ENCODE data around the gene PHKA1.
"Not testable (repeated sequence)": the region's sequence is repeated elsewhere in the genome, so short reads cannot be mapped to it uniquely, and the experiment has no call there.

Gene PHKA1

GRCh38 chrX:72713599-72714477, at the start of gene PHKA1:
Gene PHKA1, minus strand, starts transcription at chrX:72714306. Its CDS starts 426 bp downstream, at chrX:72713880.
- H3K36me3 ChIP-seq (ENCODE audit: control insufficient read depth in 5 of 5, insufficient read depth in 5 of 5, low read length in 5 of 5); H3K9me3 ChIP-seq (ENCODE audit: control insufficient read depth in 5 of 5, low read length in 5 of 5); H3K27me3 ChIP-seq (ENCODE audit: control insufficient read depth in 5 of 5, insufficient read depth in 4 of 5, low read length in 5 of 5): not testable (repeated sequence)
- Histone ChIP-seq H3K4me1 (ENCODE audit: control insufficient read depth in 5 of 5, insufficient read depth in 5 of 5, low read length in 5 of 5) (peaks cover 0 to 12% (median 5%) of the 10 kb centered on the region in 5 donors), H3K4me3 (ENCODE audit: low read depth in 1 of 5, low read length in 5 of 5) (peak within 1 kb of the TSS; percentile 53 to 71 (median 65)), H3K9ac (ENCODE audit: low read length in 5 of 5) (peak within 1 kb of the TSS in 3 of 5 donors; percentile 58 to 59 (median 59)), H3K27ac (ENCODE audit: low read depth, low read length) (peak within 1 kb of the TSS; percentile 32)

GRCh38 chrX:72760454-72760853, 46.3 kb upstream of the PHKA1 start:
- H3K36me3 ChIP-seq (ENCODE audit: control insufficient read depth in 5 of 5, insufficient read depth in 5 of 5, low read length in 5 of 5); H3K4me3 ChIP-seq (ENCODE audit: low read depth in 1 of 5, low read length in 5 of 5); H3K27ac ChIP-seq (ENCODE audit: low read depth, low read length); H3K9ac ChIP-seq (ENCODE audit: low read length in 5 of 5); H3K4me1 ChIP-seq (ENCODE audit: control insufficient read depth in 5 of 5, insufficient read depth in 5 of 5, low read length in 5 of 5); H3K9me3 ChIP-seq (ENCODE audit: control insufficient read depth in 5 of 5, low read length in 5 of 5); H3K27me3 ChIP-seq (ENCODE audit: control insufficient read depth in 5 of 5, insufficient read depth in 4 of 5, low read length in 5 of 5): not testable (repeated sequence)

DNA sequence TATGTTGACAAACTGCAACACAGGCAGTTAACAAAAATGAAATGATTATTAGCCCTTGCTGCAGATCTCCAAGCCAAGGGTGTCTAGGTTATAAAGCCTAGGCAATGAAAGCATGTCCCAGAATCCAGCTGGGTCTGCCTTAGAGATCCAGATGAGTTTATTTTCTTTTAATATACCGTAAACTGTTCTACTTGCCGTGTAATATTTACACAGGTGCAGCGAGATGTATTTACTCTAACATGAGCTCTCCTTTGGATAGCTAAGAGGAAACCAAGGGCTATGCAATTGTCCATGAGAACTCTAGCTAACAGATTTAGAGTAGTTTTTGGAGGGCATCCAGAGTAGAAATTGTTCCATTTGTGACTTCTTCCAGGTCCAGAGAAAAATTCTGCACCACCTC, 34.4 kb upstream of the PHKA1 start:
- not testable (repeated sequence) for H3K9ac ChIP-seq (ENCODE audit: low read length in 5 of 5); H3K4me3 ChIP-seq (ENCODE audit: low read depth in 1 of 5, low read length in 5 of 5); H3K27me3 ChIP-seq (ENCODE audit: control insufficient read depth in 5 of 5, insufficient read depth in 4 of 5, low read length in 5 of 5); H3K4me1 ChIP-seq (ENCODE audit: control insufficient read depth in 5 of 5, insufficient read depth in 5 of 5, low read length in 5 of 5); H3K27ac ChIP-seq (ENCODE audit: low read depth, low read length); H3K36me3 ChIP-seq (ENCODE audit: control insufficient read depth in 5 of 5, insufficient read depth in 5 of 5, low read length in 5 of 5); H3K9me3 ChIP-seq (ENCODE audit: control insufficient read depth in 5 of 5, low read length in 5 of 5)

DNA sequence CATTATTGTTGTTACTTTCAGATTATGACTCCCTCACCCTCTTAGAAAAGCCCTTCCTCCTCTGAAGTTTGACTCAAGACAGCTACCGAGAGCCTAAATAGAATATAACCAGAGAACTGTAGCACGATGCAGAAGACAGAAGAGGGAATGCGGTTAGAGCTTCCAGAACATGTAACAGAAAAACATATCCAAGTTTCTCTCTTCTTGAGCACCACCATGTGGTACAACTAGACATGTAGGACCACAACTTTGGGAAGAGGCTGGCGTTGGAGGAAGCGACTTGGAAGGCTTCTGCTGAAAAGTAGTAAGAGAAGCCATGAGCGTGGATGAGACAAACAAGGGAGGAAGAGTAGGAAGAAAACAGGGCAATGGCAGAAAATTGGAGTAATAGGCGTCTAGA, 31.4 kb upstream of the PHKA1 start:
- not testable (repeated sequence) for H3K36me3 ChIP-seq (ENCODE audit: control insufficient read depth in 5 of 5, insufficient read depth in 5 of 5, low read length in 5 of 5); H3K4me1 ChIP-seq (ENCODE audit: control insufficient read depth in 5 of 5, insufficient read depth in 5 of 5, low read length in 5 of 5); H3K9ac ChIP-seq (ENCODE audit: low read length in 5 of 5); H3K27me3 ChIP-seq (ENCODE audit: control insufficient read depth in 5 of 5, insufficient read depth in 4 of 5, low read length in 5 of 5); H3K9me3 ChIP-seq (ENCODE audit: control insufficient read depth in 5 of 5, low read length in 5 of 5); H3K27ac ChIP-seq (ENCODE audit: low read depth, low read length); H3K4me3 ChIP-seq (ENCODE audit: low read depth in 1 of 5, low read length in 5 of 5)

DNA sequence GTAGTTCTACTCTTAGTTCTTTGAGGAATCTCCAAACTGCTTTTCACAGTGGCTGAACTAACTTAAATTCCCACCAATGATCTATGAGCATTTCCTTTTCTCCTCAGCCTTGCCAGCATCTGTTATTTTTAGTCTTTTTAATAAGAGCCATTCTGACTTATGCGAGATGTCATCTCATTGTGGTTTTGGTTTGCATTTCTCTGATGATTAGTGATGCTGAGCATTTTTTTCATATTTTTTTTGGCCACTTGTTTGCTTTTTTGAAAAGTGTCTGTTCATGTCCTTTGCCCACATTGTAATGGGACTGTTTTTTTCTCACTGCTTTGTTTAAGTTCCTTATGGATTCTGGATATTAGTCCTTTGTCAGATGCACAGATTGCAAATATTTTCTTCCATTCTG, 21.5 kb upstream of the PHKA1 start:
- Histone ChIP-seq H3K4me1 (ENCODE audit: control insufficient read depth in 5 of 5, insufficient read depth in 5 of 5, low read length in 5 of 5) (no peaks in the 10 kb centered on the region), H3K27me3 (ENCODE audit: control insufficient read depth in 5 of 5, insufficient read depth in 4 of 5, low read length in 5 of 5) (peaks cover 0 to 7% (median 0%) of the 10 kb centered on the region in 5 donors), H3K4me3 (ENCODE audit: low read depth in 1 of 5, low read length in 5 of 5) (no peak overlapping the region), H3K36me3 (ENCODE audit: control insufficient read depth in 5 of 5, insufficient read depth in 5 of 5, low read length in 5 of 5) (no peaks in the 10 kb centered on the region), H3K9me3 (ENCODE audit: control insufficient read depth in 5 of 5, low read length in 5 of 5) (peaks cover 0 to 13% (median 0%) of the 10 kb centered on the region in 5 donors), H3K27ac (ENCODE audit: low read depth, low read length) (no peak overlapping the region), H3K9ac (ENCODE audit: low read length in 5 of 5) (no peak overlapping the region)

DNA sequence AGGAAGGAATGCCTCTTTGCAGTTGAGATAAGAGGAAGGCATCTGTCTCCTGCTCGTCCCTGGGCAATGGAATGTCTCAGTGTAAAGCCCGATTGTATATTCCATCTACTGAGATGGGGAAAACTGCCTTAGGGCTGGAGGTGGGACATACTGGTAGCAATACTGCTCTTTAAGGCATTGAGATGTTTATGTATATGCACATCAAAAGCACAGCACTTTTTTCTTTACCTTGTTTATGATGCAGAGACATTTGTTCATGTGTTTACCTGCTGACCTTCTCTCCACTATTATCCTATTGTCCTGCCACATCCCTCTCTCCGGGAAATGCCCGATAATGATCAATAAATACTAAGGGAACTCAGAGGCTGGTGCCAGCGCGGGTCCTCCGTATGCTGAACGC, 19.5 kb upstream of the PHKA1 start:
- H3K9me3 ChIP-seq (ENCODE audit: control insufficient read depth in 5 of 5, low read length in 5 of 5) = peaks cover 0 to 13% (median 0%) of the 10 kb centered on the region in 5 donors
- H3K4me3 ChIP-seq (ENCODE audit: low read depth in 1 of 5, low read length in 5 of 5); H3K9ac ChIP-seq (ENCODE audit: low read length in 5 of 5); H3K27ac ChIP-seq (ENCODE audit: low read depth, low read length); H3K27me3 ChIP-seq (ENCODE audit: control insufficient read depth in 5 of 5, insufficient read depth in 4 of 5, low read length in 5 of 5); H3K36me3 ChIP-seq (ENCODE audit: control insufficient read depth in 5 of 5, insufficient read depth in 5 of 5, low read length in 5 of 5); H3K4me1 ChIP-seq (ENCODE audit: control insufficient read depth in 5 of 5, insufficient read depth in 5 of 5, low read length in 5 of 5): not testable (repeated sequence)

GRCh38 chrX:72727846-72728245, 13.7 kb upstream of the PHKA1 start:
- H3K27me3 ChIP-seq (ENCODE audit: control insufficient read depth in 5 of 5, insufficient read depth in 4 of 5, low read length in 5 of 5) = peaks cover 0 to 15% (median 3%) of the 10 kb centered on the region in 5 donors
- no peak overlapping the region for H3K27ac ChIP-seq (ENCODE audit: low read depth, low read length)
- H3K9ac ChIP-seq (ENCODE audit: low read length in 5 of 5) = no peak overlapping the region
- no peaks in the 10 kb centered on the region for H3K9me3 ChIP-seq (ENCODE audit: control insufficient read depth in 5 of 5, low read length in 5 of 5)
- H3K36me3 ChIP-seq (ENCODE audit: control insufficient read depth in 5 of 5, insufficient read depth in 5 of 5, low read length in 5 of 5) = no peaks in the 10 kb centered on the region
- H3K4me3 ChIP-seq (ENCODE audit: low read depth in 1 of 5, low read length in 5 of 5) = no peak overlapping the region
- no peaks in the 10 kb centered on the region for H3K4me1 ChIP-seq (ENCODE audit: control insufficient read depth in 5 of 5, insufficient read depth in 5 of 5, low read length in 5 of 5)

GRCh38 chrX:72716766-72717165, 2.7 kb upstream of the PHKA1 start:
- H3K9me3 ChIP-seq (ENCODE audit: control insufficient read depth in 5 of 5, low read length in 5 of 5) = no peaks in the 10 kb centered on the region
- peaks cover 0 to 2% (median 0%) of the 10 kb centered on the region in 5 donors for H3K27me3 ChIP-seq (ENCODE audit: control insufficient read depth in 5 of 5, insufficient read depth in 4 of 5, low read length in 5 of 5)
- H3K4me1 ChIP-seq (ENCODE audit: control insufficient read depth in 5 of 5, insufficient read depth in 5 of 5, low read length in 5 of 5) = peaks cover 0 to 12% (median 5%) of the 10 kb centered on the region in 5 donors
- H3K4me3 ChIP-seq (ENCODE audit: low read depth in 1 of 5, low read length in 5 of 5) = no peak overlapping the region
- no peak overlapping the region for H3K27ac ChIP-seq (ENCODE audit: low read depth, low read length)
- H3K36me3 ChIP-seq (ENCODE audit: control insufficient read depth in 5 of 5, insufficient read depth in 5 of 5, low read length in 5 of 5) = no peaks in the 10 kb centered on the region
- no peak overlapping the region for H3K9ac ChIP-seq (ENCODE audit: low read length in 5 of 5)

DNA sequence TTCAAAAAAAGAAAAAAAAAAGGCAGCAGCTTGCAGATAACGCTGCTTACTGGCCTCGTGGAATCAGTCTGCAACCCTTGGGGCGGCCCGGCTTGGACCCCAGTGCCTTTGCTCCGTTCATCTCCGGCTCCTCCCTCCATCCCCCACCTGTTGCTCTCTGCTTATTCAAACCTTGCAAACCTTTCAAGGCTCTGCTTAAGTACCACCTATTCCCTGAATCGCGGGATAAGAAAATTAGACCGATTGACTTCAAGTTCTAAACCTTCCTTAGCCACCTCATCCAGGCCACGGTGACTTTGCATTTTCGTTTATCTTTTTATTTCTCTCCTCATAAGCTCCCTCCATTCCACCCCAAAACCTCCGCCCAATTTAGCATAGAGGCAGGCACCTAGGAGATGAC, 1.4 kb upstream of the PHKA1 start:
- H3K9me3 ChIP-seq (ENCODE audit: control insufficient read depth in 5 of 5, low read length in 5 of 5) = no peaks in the 10 kb centered on the region
- H3K9ac ChIP-seq (ENCODE audit: low read length in 5 of 5) = no peak overlapping the region
- no peaks in the 10 kb centered on the region for H3K36me3 ChIP-seq (ENCODE audit: control insufficient read depth in 5 of 5, insufficient read depth in 5 of 5, low read length in 5 of 5)
- H3K27ac ChIP-seq (ENCODE audit: low read depth, low read length) = no peak overlapping the region
- no peak overlapping the region for H3K4me3 ChIP-seq (ENCODE audit: low read depth in 1 of 5, low read length in 5 of 5)
- H3K4me1 ChIP-seq (ENCODE audit: control insufficient read depth in 5 of 5, insufficient read depth in 5 of 5, low read length in 5 of 5) = peaks cover 0 to 12% (median 5%) of the 10 kb centered on the region in 5 donors
- peaks cover 0 to 2% (median 0%) of the 10 kb centered on the region in 5 donors for H3K27me3 ChIP-seq (ENCODE audit: control insufficient read depth in 5 of 5, insufficient read depth in 4 of 5, low read length in 5 of 5)

- Histone ChIP-seq H3K9ac (ENCODE audit: low read length in 5 of 5) (peak overlapping the region in 3 of 5 donors; percentile 53 to 59 (median 58)), H3K9me3 (ENCODE audit: control insufficient read depth in 5 of 5, low read length in 5 of 5) (no peaks in the 10 kb centered on the region), H3K4me1 (ENCODE audit: control insufficient read depth in 5 of 5, insufficient read depth in 5 of 5, low read length in 5 of 5) (peaks cover 0 to 12% (median 5%) of the 10 kb centered on the region in 5 donors), H3K36me3 (ENCODE audit: control insufficient read depth in 5 of 5, insufficient read depth in 5 of 5, low read length in 5 of 5) (no peaks in the 10 kb centered on the region), H3K4me3 (ENCODE audit: low read depth in 1 of 5, low read length in 5 of 5) (peak overlapping the region; percentile 53 to 71 (median 65)), H3K27ac (ENCODE audit: low read depth, low read length) (peak overlapping the region; percentile 32), H3K27me3 (ENCODE audit: control insufficient read depth in 5 of 5, insufficient read depth in 4 of 5, low read length in 5 of 5) (peaks cover 0 to 2% (median 0%) of the 10 kb centered on the region in 5 donors)
Observed at GRCh38 chrX:72714478-72714916, 391 bp upstream of the PHKA1 start.

Data from subcutaneous abdominal adipose tissue (tissue), 5 donors.